NCI-H524 treated with DMSO at 0.1 percent for 48 hours (cell line): ENCODE data around the gene PTAFR.

Experiments used
- DNase-seq: peaks from one replicate; lab custom pipeline; 2025; lab: John Stamatoyannopoulos, UW

PTAFR gene

GRCh38 chr1:28176492-28177470 lies at the start of gene PTAFR:
PTAFR (minus strand) TSS chr1:28176690; CDS start chr1:28151021, 25,669 bp downstream.
- DNase-seq = no peak

GRCh38 chr1:28213315-28213714 lies 36.8 kb upstream of the PTAFR start:
- no peak for DNase-seq

- DNase-seq = no peak
Measured at GRCh38 chr1:28209700-28210099, 33.2 kb upstream of the PTAFR start.

GRCh38 chr1:28208818-28209441 lies 32.4 kb upstream of the PTAFR start:
- DNase-seq = peak; percentile 3

- DNase-seq = no peak
Measured at GRCh38 chr1:28205243-28205642, 28.8 kb upstream of the PTAFR start.

GRCh38 chr1:28200234-28200873 lies 23.9 kb upstream of the PTAFR start:
- DNase-seq = no peak

- DNase-seq = no peak
Measured at GRCh38 chr1:28199328-28200233, 23.1 kb upstream of the PTAFR start.

- no peak for DNase-seq
Measured at GRCh38 chr1:28197682-28198415, 21.4 kb upstream of the PTAFR start.

- no peak for DNase-seq
Measured at GRCh38 chr1:28196330-28196729, 19.8 kb upstream of the PTAFR start.

- no peak for DNase-seq
Measured at GRCh38 chr1:28195780-28196179, 19.3 kb upstream of the PTAFR start.

- no peak for DNase-seq
Measured at GRCh38 chr1:28194326-28195035, 18.0 kb upstream of the PTAFR start.

GRCh38 chr1:28193701-28194161 lies 17.2 kb upstream of the PTAFR start:
- DNase-seq = no peak

- DNase-seq = no peak
Measured at GRCh38 chr1:28190996-28191645, 14.6 kb upstream of the PTAFR start.

- DNase-seq = no peak
Measured at GRCh38 chr1:28190337-28190979, 14.0 kb upstream of the PTAFR start.

- no peak for DNase-seq
Measured at GRCh38 chr1:28185071-28185470, 8.6 kb upstream of the PTAFR start.

- no peak for DNase-seq
Measured at GRCh38 chr1:28180306-28181305, 4.1 kb upstream of the PTAFR start.

GRCh38 chr1:28178690-28179485 lies 2.4 kb upstream of the PTAFR start:
- DNase-seq = no peak
